Measurements from ENCODE around the gene SEMA6B.

GRCh38 chr19:4543842-4544647 is 15.4 kb downstream of the SEMA6B start:
- TF ChIP-seq, protein P1, sequence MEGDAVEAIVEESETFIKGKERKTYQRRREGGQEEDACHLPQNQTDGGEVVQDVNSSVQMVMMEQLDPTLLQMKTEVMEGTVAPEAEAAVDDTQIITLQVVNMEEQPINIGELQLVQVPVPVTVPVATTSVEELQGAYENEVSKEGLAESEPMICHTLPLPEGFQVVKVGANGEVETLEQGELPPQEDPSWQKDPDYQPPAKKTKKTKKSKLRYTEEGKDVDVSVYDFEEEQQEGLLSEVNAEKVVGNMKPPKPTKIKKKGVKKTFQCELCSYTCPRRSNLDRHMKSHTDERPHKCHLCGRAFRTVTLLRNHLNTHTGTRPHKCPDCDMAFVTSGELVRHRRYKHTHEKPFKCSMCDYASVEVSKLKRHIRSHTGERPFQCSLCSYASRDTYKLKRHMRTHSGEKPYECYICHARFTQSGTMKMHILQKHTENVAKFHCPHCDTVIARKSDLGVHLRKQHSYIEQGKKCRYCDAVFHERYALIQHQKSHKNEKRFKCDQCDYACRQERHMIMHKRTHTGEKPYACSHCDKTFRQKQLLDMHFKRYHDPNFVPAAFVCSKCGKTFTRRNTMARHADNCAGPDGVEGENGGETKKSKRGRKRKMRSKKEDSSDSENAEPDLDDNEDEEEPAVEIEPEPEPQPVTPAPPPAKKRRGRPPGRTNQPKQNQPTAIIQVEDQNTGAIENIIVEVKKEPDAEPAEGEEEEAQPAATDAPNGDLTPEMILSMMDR (IDR thresholded peaks at IDR 0.05), result no peak
- TF ChIP-seq EZH2 (IDR thresholded peaks at IDR 0.05; ENCODE audit: borderline replicate concordance, insufficient read depth, low read depth, low read length, poor library complexity, severe bottlenecking), result no peak

Data from B cell (primary cell).